Measurements from ENCODE around the gene ZIC4. TPM values are rescaled to one million over a fixed set of nuclear protein-coding genes. Genes with fewer than 3 reads are reported as not detected.

Gene ZIC4
- total and polyA plus RNA-seq, 10 of the 15 experiments (the other 5 are each of a cell fraction or from before 2014, with no cell fraction given) = not detected

GRCh38 chr3:147397155-147397874 is 9.0 kb downstream of the ZIC4 start (continued):
- TF ChIP-seq PBX3 (IDR thresholded peaks at IDR 0.05; ENCODE audit: insufficient replicate concordance, low read depth, low read length) = no peak
- no peak for TF ChIP-seq KLF5 (IDR thresholded peaks at IDR 0.05; ENCODE audit: partially characterized antibody)
- TF ChIP-seq PML (IDR thresholded peaks at IDR 0.05; ENCODE audit: low read length) = no peak

GRCh38 chr3:147396712-147397046 is 9.7 kb downstream of the ZIC4 start:
- peaks cover 8% of the 10 kb centered on the region; the same call in 2 of the 3 replicates for H3K9me3 ChIP-seq (replicated peaks; ENCODE audit: control insufficient read depth, insufficient read depth, low read length)
- ATAC-seq (no peak), FAIRE-seq (no peak), DNase-seq (ENCODE audit: low read depth, low spot score) (no peak)
- WGBS (ENCODE audit: insufficient coverage, insufficient replicate concordance, low lambda C conversion rate, missing lambda C conversion rate) = 56% methylated on average over 17 of the region's 17 CpGs
- CTCF ChIA-PET = no interaction called here
- POLR2A ChIA-PET = no interaction called here
- no peaks in the 10 kb centered on the region for H3K36me3 ChIP-seq (ENCODE audit: control insufficient read depth in 2 of 2, insufficient read depth in 2 of 2, low read length in 1 of 2)
- H3K4me3 ChIP-seq = no peak overlapping the region
- H3K4me1 ChIP-seq (ENCODE audit: control insufficient read depth, insufficient read depth, low read length) = no peaks in the 10 kb centered on the region
- H3K27me3 ChIP-seq (replicated peaks in 1 of 2; ENCODE audit: control insufficient read depth in 2 of 2, insufficient read depth in 2 of 2, low read length in 1 of 2) = peaks cover 2 to 11% of the 10 kb centered on the region in 2 experiments
- H3K27ac ChIP-seq (ENCODE audit: control insufficient read depth, insufficient read depth) = no peak overlapping the region
- SMC1A ChIA-PET (ENCODE audit: uncharacterized antibody, unreplicated experiment) = no interaction called here
- in situ Hi-C loops (cut with MboI) (no loop called here), intact Hi-C loops (cut with micrococcal nuclease; ENCODE audit: unreplicated experiment) (no loop called here)
- H3K4me2 ChIP-seq (ENCODE audit: control insufficient read depth, insufficient read depth) = no peak overlapping the region
- H3K9ac ChIP-seq (ENCODE audit: control insufficient read depth, insufficient read depth, low read length) = no peak overlapping the region
- no peak overlapping the region for H2AFZ ChIP-seq (ENCODE audit: control insufficient read depth, low read depth, low read length)
- RAD21 ChIA-PET (ENCODE audit: unreplicated experiment) = no interaction called here
- no peaks in the 10 kb centered on the region for H3K79me2 ChIP-seq (ENCODE audit: control insufficient read depth, insufficient read depth, low read length)
- BruUV-seq (replicated peaks) = no TSS peak
- H4K20me1 ChIP-seq (ENCODE audit: control insufficient read depth, insufficient read depth) = no peaks in the 10 kb centered on the region
- TF ChIP-seq IKZF1 (conservative IDR thresholded peaks at IDR 0.05) (no peak), NFIC (IDR thresholded peaks at IDR 0.05; ENCODE audit: low read depth, low read length) (no peak), HCFC1 (IDR thresholded peaks at IDR 0.05; ENCODE audit: low read length) (no peak), KDM1A (IDR thresholded peaks at IDR 0.05; ENCODE audit: borderline replicate concordance) (no peak), E2F8 (IDR thresholded peaks at IDR 0.05; ENCODE audit: low read depth, partially characterized antibody) (no peak), HSF1 (IDR thresholded peaks at IDR 0.05; ENCODE audit: low read depth, low read length) (no peak), NR2C2 (IDR thresholded peaks at IDR 0.05; ENCODE audit: borderline replicate concordance, control insufficient read depth, insufficient read length, low read depth) (no peak), RFX5 (IDR thresholded peaks at IDR 0.05; ENCODE audit: low read depth, low read length) (no peak), CHD1 (IDR thresholded peaks at IDR 0.05; ENCODE audit: low read depth, low read length) (no peak), MEF2A (IDR thresholded peaks at IDR 0.05; ENCODE audit: insufficient read depth, low read depth, low read length) (no peak), TCF12 (IDR thresholded peaks at IDR 0.05; ENCODE audit: low read depth, low read length) (no peak), ZSCAN29 (IDR thresholded peaks at IDR 0.05) (no peak), NRF1 (conservative IDR thresholded peaks at IDR 0.05; ENCODE audit: low read depth, low read length) (no peak)

Measured in GM12878 (cell line).